ENCODE results near the gene MYO5C.
A peak's percentile ranks its signal among the peaks of the same experiment; 100 is the strongest.
"Not testable (repeated sequence)": the region's sequence is repeated elsewhere in the genome, so short reads cannot be mapped to it uniquely, and the experiment has no call there.

MYO5C gene

DNA sequence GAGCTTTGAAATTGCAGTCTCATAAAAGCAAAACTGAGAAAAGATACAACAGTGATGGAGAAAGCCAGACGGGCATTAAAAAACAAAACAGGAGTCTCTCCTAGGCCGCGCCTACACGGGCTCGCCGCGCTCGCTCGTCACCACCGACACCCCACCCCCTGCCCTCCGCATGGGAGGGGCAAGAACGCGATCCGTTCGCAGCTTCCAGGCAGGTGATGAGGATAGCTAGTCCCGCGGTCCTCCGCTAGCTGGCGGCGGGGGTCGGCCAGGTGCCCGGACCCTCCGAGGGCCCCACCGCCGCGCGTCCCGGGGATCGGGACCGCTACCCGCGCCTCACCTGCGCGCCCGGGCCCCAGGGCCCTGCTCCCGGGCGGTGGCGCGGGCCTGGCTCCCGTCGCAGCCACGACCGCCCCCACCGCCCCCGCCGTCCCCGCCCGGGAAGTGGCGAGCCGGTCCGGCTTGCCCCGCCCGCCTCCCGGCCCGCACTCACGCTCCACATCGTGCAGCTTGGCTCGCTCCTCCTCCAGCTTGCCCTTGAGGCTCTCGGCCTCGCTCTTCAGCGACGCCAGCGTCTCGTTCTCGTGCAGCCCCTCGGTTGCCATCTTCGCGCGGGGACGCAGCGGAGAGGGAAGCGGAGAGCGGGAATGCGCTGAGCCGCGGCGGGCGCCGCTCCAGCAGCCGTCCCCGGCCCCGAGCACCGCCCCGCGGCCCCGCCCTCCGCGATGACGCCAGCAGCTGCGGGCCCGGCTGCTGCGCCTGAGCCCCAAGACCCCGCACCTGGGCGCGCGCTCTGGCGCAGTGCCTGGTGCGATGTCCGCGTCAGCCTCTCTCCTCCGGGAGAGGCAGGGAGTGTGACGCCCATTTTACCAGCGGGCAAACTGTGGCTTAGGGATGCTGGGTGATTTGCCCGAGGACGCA is 116.1 kb downstream of the MYO5C start:
- DNase-seq (ENCODE audit: low spot score): peak; percentile 73

- DNase-seq (ENCODE audit: low spot score): no peak
Measured at GRCh38 chr15:52178765-52179164, 116.8 kb downstream of the MYO5C start.

DNA sequence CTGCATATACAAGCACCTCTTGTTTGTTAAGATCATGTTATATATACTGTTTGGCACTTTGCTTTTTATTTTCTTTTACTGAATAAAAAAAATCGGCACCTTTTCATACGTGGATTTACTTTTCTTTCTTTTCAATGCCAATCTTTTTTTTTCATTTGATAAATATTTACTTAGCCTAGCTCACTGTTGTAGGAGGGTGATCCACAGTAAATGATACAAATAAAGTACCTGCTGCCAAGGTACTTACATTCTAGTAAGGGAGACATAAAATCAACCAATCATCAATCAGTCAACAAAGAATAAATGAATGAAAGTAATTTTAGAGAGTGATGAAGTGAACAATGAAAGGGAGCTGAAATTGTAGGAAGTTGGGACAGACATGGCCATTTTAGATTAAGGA is 122.7 kb downstream of the MYO5C start:
- DNase-seq (ENCODE audit: low spot score): no peak

- DNase-seq (ENCODE audit: low spot score): no peak
Measured at GRCh38 chr15:52171807-52172206, 123.8 kb downstream of the MYO5C start.

DNA sequence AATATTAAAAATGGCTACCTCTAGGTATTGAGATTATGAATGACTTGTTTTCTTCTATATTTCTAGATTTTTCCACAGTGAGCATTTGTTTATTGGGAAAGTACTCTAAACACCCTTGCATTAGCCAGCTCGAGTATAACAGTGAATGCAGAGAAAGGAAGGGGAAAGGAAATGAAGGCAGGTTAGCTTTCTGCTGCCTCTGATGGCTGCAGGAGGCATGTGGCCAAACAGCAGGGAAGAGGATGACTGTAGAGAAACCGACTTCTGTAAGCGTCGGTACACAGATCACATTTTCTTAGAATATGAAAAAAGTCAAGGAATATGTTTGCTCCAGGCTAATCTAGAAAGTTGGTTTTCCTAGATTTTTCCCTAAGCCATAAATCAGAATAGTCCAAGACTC is 124.2 kb downstream of the MYO5C start:
- DNase-seq (ENCODE audit: low spot score): no peak

GRCh38 chr15:52170199-52170598 is 125.4 kb downstream of the MYO5C start:
- DNase-seq (ENCODE audit: low spot score): not testable (repeated sequence)

DNA sequence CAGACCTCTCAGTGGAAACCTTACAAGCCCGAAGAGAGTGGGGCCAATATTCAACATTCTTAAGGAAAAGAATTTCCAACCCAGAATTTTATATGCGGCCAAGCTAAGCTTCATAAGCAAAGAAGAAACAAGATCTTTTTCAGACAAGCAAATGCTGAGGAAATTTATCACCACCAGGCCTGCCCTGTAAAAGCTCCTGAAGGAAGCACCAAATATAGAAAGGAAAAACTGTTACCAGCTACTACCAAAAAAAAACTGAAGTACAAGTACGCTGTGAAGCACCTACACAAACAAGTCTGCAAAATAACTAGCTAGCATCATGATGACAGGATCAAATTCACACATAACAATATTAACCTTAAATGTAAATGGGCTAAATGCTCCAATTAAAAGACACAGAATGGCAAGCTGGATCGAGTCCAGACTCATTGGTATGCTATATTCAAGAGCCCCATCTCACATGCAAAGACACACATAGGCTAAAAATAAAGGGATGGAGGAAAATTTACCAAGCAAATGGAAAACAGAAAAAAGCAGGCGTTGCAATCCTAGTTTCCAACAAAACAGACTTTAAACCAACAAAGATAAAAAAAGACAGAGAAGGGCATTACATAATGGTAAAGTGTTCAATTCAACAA is 130.0 kb downstream of the MYO5C start:
- not testable (repeated sequence) for DNase-seq (ENCODE audit: low spot score)

DNA sequence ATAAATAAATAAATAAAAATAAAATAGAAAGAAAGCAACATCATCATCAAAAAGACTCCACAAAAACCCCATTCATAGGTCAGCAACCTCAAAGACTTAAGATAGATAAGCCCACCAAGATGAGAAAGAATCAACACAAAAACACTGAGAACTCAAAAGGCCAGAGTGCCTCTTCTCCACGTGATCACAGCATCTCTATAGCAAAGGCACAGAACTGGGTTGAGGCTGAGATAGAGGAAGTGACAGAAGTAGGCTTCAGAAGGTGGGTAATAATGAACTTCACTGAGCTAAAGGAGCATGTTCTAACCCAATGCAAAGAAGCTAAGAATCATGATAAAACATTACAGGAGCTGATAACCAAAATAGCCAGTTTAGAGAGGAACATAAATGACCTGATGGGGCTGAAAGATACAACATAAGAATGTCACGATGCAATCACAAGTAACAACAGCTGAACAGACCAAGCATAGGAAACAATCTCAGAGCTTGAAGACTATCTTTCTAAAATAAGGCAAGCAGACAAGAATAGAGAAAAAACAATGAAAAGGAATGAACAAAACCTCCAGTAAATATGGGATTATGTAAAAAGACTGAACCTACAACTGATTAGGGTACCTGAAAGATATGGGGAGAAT is 130.9 kb downstream of the MYO5C start:
- no peak for DNase-seq (ENCODE audit: low spot score)

- peak; percentile 29 for DNase-seq (ENCODE audit: low spot score)
Measured at GRCh38 chr15:52163321-52164190, 132.0 kb downstream of the MYO5C start.

DNA sequence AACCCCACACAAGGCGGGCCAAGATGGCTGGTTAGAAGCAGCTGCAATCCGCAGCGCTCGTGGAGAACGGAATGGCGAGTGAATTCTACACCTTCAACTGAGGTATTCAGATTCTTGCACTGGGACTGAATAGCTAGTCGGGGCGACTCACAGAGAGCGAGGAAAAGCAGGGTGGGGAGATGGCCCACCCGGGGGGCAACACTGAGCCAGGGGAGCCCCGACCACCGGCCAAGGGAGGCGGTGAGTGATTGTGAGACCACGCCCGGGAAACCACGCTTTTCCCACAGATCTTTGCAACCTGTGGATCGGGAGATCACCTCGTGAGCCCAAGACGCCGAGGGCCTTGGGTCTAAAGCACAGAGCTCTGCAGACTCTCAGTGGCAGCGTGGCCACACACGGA is 132.7 kb downstream of the MYO5C start:
- no peak for DNase-seq (ENCODE audit: low spot score)

GRCh38 chr15:52162260-52162659 is 133.3 kb downstream of the MYO5C start:
- no peak for DNase-seq (ENCODE audit: low spot score)

GRCh38 chr15:52161406-52161966 is 134.1 kb downstream of the MYO5C start:
- no peak for DNase-seq (ENCODE audit: low spot score)

- DNase-seq (ENCODE audit: low spot score): no peak
Measured at GRCh38 chr15:52159645-52160044, 136.0 kb downstream of the MYO5C start.

- DNase-seq (ENCODE audit: low spot score): no peak
Measured at GRCh38 chr15:52158084-52158765, 137.4 kb downstream of the MYO5C start.

DNA sequence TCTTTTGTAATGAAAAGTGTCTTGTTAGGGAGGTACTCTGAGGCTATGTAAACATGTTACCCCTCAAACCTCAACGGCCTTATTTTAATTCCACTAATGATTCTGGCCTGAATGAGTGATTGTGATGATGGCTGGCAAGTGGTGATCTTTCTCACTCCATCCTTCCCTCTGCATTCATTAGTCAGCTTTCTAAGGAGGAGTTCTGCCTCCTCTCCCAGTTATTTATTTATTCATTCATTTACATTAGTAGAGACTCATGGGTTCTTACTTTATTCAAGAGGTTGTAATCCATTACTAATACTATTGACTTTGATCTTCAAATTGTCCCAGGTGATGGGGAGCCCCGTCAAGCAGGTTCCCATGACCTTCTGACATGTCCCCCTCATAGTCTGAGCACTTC is 139.7 kb downstream of the MYO5C start:
- DNase-seq (ENCODE audit: low spot score): no peak

- DNase-seq (ENCODE audit: low spot score): no peak
Measured at GRCh38 chr15:52154896-52155865, 140.4 kb downstream of the MYO5C start.

GRCh38 chr15:52153900-52154895 is 141.4 kb downstream of the MYO5C start:
- no peak for DNase-seq (ENCODE audit: low spot score)

- no peak for DNase-seq (ENCODE audit: low spot score)
Measured at GRCh38 chr15:52151353-52151752, 144.3 kb downstream of the MYO5C start.
